ENCODE data around the gene FCN3. TPM values are rescaled to one million over a fixed set of nuclear protein-coding genes. Genes with fewer than 3 reads are reported as not detected.

FCN3 gene
- total RNA-seq, 2 experiments from 2014 or later: not detected

GRCh38 chr1:27353629-27354028 is 21.0 kb downstream of the FCN3 start:
- TF ChIP-seq, protein P1, sequence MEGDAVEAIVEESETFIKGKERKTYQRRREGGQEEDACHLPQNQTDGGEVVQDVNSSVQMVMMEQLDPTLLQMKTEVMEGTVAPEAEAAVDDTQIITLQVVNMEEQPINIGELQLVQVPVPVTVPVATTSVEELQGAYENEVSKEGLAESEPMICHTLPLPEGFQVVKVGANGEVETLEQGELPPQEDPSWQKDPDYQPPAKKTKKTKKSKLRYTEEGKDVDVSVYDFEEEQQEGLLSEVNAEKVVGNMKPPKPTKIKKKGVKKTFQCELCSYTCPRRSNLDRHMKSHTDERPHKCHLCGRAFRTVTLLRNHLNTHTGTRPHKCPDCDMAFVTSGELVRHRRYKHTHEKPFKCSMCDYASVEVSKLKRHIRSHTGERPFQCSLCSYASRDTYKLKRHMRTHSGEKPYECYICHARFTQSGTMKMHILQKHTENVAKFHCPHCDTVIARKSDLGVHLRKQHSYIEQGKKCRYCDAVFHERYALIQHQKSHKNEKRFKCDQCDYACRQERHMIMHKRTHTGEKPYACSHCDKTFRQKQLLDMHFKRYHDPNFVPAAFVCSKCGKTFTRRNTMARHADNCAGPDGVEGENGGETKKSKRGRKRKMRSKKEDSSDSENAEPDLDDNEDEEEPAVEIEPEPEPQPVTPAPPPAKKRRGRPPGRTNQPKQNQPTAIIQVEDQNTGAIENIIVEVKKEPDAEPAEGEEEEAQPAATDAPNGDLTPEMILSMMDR (IDR thresholded peaks at IDR 0.05): no peak
- no peak for DNase-seq
- H3K9me3 ChIP-seq (ENCODE audit: control insufficient read depth in 1 of 2, insufficient read depth in 1 of 2, low read length in 2 of 2): no peaks in the 10 kb centered on the region
- CTCF ChIA-PET: interaction anchor here (0.7 to 1.7 kb wide), 3 partner anchors 13 to 42 kb away, joined by 3 to 8 read pairs (median 3); partner anchors contain the start of gene MAP3K6
- no peak overlapping the region for H3K4me3 ChIP-seq (ENCODE audit: low read length)
- Mint-ChIP-seq H3K27ac (peak overlapping the region; percentile 6), H3K4me3 (no peak overlapping the region), H3K27me3 (no peaks in the 10 kb centered on the region), H3K9me3 (no peaks in the 10 kb centered on the region), H3K4me1 (ENCODE audit: low read depth) (peaks cover 26% of the 10 kb centered on the region), H3K36me3 (ENCODE audit: low read depth) (peaks cover 9% of the 10 kb centered on the region)
- intact Hi-C loops (cut with DNase I, micrococcal nuclease): no loop called here
- H3K36me3 ChIP-seq (ENCODE audit: insufficient read depth, low read length): peaks cover 31% of the 10 kb centered on the region
- peaks cover 41% of the 10 kb centered on the region for H3K4me1 ChIP-seq (ENCODE audit: insufficient read depth, low read length)
- peak overlapping the region in 1 of 2 donors; percentile 35 for H3K27ac ChIP-seq (ENCODE audit: low read depth in 1 of 2, low read length in 2 of 2)
- no peaks in the 10 kb centered on the region for H3K27me3 ChIP-seq (ENCODE audit: control insufficient read depth in 1 of 2, insufficient read depth in 2 of 2, low read length in 2 of 2)
- no peak for ATAC-seq (ENCODE audit: poor library complexity)
- POLR2A ChIA-PET: interaction anchor here (1.3 kb wide), 1 partner anchor 13 kb away, joined by 7 read pairs; the partner anchor contains the start of gene MAP3K6

DNA sequence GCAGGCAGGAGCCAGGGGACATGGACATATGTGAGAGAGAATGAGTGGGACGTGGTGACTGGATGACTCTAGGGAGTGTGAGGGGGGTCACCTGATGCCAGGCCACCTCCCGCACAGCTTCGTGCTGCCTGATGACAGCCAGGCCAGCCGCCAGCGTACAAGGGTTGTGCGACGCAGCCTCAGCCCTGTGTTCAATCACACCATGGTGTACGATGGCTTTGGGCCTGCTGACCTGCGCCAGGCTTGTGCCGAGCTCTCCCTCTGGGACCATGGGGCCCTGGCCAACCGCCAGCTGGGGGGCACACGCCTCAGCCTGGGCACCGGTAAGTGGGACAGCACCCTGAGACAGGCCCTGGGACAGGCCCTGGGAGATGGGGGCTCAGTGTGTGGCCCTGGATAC is 21.5 kb downstream of the FCN3 start:
- H3K4me1 Mint-ChIP-seq (ENCODE audit: low read depth): peaks cover 24% of the 10 kb centered on the region
- H3K4me3 ChIP-seq (ENCODE audit: low read length): no peak overlapping the region
- ATAC-seq (ENCODE audit: poor library complexity): no peak
- TF ChIP-seq, protein P1 (IDR thresholded peaks at IDR 0.05): no peak
- ChIA-PET POLR2A (interaction anchor here (0.7 kb wide), 1 partner anchor 12 kb away, joined by 4 read pairs; the partner anchor contains the start of gene SYTL1), CTCF (interaction anchor here (0.7 to 1.7 kb wide), 2 partner anchors 13 to 42 kb away, joined by 3 to 8 read pairs; partner anchors contain the start of gene MAP3K6)
- H3K36me3 ChIP-seq (ENCODE audit: insufficient read depth, low read length): peaks cover 33% of the 10 kb centered on the region
- intact Hi-C loops (cut with DNase I, micrococcal nuclease): no loop called here
- H3K36me3 Mint-ChIP-seq (ENCODE audit: low read depth): peaks cover 10% of the 10 kb centered on the region
- H3K9me3 ChIP-seq (ENCODE audit: control insufficient read depth in 1 of 2, insufficient read depth in 1 of 2, low read length in 2 of 2): no peaks in the 10 kb centered on the region
- H3K27ac ChIP-seq (ENCODE audit: low read depth in 1 of 2, low read length in 2 of 2): peak overlapping the region in 1 of 2 donors; percentile 35
- no peak for DNase-seq
- H3K27me3 Mint-ChIP-seq: no peaks in the 10 kb centered on the region
- no peak overlapping the region for H3K27ac Mint-ChIP-seq
- H3K9me3 Mint-ChIP-seq: no peaks in the 10 kb centered on the region
- H3K4me3 Mint-ChIP-seq: no peak overlapping the region
- H3K4me1 ChIP-seq (ENCODE audit: insufficient read depth, low read length): peaks cover 36% of the 10 kb centered on the region
- no peaks in the 10 kb centered on the region for H3K27me3 ChIP-seq (ENCODE audit: control insufficient read depth in 1 of 2, insufficient read depth in 2 of 2, low read length in 2 of 2)

DNA sequence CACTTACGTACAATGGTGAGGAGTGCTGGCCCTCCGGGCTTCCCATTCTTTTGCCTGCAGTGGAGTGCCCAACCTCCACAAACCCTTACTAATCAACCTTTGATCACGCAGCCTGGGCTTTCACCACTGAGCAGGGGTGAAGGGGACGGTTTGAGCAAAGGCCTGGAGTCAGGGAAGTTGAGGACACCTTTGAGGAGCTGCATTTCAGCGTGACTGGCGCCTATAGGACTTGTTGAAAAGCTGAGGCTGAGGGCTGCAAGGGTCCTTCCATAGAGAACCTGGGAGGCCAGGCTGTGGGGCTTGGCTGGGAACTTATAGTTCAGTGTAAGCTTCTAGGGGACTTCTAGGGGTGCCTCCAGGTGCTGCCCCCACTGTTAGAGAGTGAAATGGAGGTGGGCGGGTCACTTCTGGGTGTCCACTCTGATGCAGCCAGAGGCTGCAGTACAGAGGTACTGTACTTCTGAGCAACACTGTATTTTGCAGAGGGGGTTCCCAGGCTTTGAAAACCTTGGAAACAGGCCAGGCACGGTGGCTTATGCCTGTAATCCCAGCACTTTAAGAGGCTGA is 23.0 kb downstream of the FCN3 start:
- Mint-ChIP-seq H3K27me3 (no peaks in the 10 kb centered on the region), H3K27ac (no peak overlapping the region), H3K36me3 (ENCODE audit: low read depth) (peaks cover 20% of the 10 kb centered on the region), H3K4me1 (ENCODE audit: low read depth) (peaks cover 15% of the 10 kb centered on the region), H3K4me3 (peak overlapping the region; percentile 25), H3K9me3 (no peaks in the 10 kb centered on the region)
- ChIA-PET POLR2A (interaction anchor here (1.1 kb wide), 1 partner anchor 11 kb away, joined by 3 read pairs; no protein-coding TSS in a partner anchor), CTCF (interaction anchor here (1.3 kb wide), 1 partner anchor 15 kb away, joined by 3 read pairs; the partner anchor contains the start of gene MAP3K6)
- H3K9me3 ChIP-seq (ENCODE audit: control insufficient read depth in 1 of 2, insufficient read depth in 1 of 2, low read length in 2 of 2): no peaks in the 10 kb centered on the region
- TF ChIP-seq, protein P1 (IDR thresholded peaks at IDR 0.05): no peak
- DNase-seq (no peak), ATAC-seq (ENCODE audit: poor library complexity) (no peak)
- H3K4me3 ChIP-seq (ENCODE audit: low read length): no peak overlapping the region
- H3K27me3 ChIP-seq (ENCODE audit: control insufficient read depth in 1 of 2, insufficient read depth in 2 of 2, low read length in 2 of 2): no peaks in the 10 kb centered on the region
- intact Hi-C loops (cut with DNase I, micrococcal nuclease): no loop called here
- H3K36me3 ChIP-seq (ENCODE audit: insufficient read depth, low read length): peaks cover 42% of the 10 kb centered on the region
- no peak overlapping the region for H3K27ac ChIP-seq (ENCODE audit: low read depth in 1 of 2, low read length in 2 of 2)
- peaks cover 29% of the 10 kb centered on the region for H3K4me1 ChIP-seq (ENCODE audit: insufficient read depth, low read length)
